Measurements from ENCODE around the gene RSRC1.

GRCh38 chr3:158097081-158097592 is 12.8 kb upstream of the RSRC1 start:
- TF ChIP-seq ZNF7 (CRISPR knock-in tag; IDR thresholded peaks at IDR 0.05) = no peak
- TF ChIP-seq ZNF331 (CRISPR knock-in tag; IDR thresholded peaks at IDR 0.05) = no peak
- no peak for TF ChIP-seq NONO (IDR thresholded peaks at IDR 0.05)
- TF ChIP-seq NONO (CRISPR knock-in tag; conservative IDR thresholded peaks at IDR 0.05) = no peak
- TF ChIP-seq MAZ (IDR thresholded peaks at IDR 0.05; ENCODE audit: borderline replicate concordance, low read depth, low read length) = no peak
- no peak for TF ChIP-seq MAZ (CRISPR knock-in tag; IDR thresholded peaks at IDR 0.05; ENCODE audit: low read depth)
- no peak for TF ChIP-seq ZNF619 (CRISPR knock-in tag; IDR thresholded peaks at IDR 0.05)
- no peak for TF ChIP-seq JUND (CRISPR knock-in tag; IDR thresholded peaks at IDR 0.05)

All from HepG2 (cell line).